HG03139 (cell line): Measurements from ENCODE around the gene ASB5.
"Not testable (repeated sequence)": the region's sequence is repeated elsewhere in the genome, so short reads cannot be mapped to it uniquely, and the experiment has no call there.

Experiments used
- ATAC-seq: cut with Tn5 transposase; IDR thresholded peaks from one replicate; pipeline ENCODE4 v1.9.1; 2021; ENCODE audit not compliant: unreplicated experiment

Gene ASB5

GRCh38 chr4:176226736-176227135, 42.3 kb downstream of the ASB5 start:
- ATAC-seq = no peak

DNA sequence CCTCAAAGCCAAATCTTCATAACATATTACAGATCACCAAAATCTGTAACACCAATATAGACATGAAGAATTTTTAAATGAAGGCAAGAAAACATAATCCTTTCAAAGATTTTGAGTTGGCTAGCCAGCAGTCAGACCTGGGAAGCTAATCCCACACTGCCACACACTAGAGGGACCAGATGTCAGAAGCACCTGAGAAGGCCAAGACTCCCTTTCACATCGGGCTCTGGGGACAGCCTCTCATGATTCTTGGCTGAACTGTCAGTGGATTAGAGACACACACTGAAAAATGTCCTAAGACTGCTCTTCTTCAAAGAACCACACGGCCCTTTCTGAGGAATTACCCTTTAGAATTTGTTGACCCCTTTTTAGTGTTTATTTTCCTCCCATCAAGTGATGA, 45.5 kb downstream of the ASB5 start:
- ATAC-seq = no peak

DNA sequence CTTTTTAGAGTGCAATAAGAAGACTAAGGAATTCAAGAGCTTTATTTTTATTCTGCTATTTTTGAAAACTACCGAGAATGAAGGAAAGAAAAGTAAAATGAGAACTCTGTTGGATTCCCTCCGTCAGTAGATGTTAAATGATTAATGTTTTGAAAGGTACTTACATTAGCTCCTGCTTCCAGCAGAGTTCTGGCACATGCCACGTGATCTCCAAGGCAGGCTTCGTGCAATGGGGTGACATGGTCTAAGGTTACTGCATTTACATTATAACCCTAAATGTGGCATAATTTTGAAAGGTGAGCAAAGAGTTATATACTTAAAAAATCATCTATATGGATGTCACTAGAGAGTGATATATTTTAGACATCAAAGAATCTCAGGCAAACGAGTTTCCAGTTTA, 46.9 kb downstream of the ASB5 start:
- ATAC-seq = no peak

GRCh38 chr4:176217510-176217909, 51.5 kb downstream of the ASB5 start:
- no peak for ATAC-seq

DNA sequence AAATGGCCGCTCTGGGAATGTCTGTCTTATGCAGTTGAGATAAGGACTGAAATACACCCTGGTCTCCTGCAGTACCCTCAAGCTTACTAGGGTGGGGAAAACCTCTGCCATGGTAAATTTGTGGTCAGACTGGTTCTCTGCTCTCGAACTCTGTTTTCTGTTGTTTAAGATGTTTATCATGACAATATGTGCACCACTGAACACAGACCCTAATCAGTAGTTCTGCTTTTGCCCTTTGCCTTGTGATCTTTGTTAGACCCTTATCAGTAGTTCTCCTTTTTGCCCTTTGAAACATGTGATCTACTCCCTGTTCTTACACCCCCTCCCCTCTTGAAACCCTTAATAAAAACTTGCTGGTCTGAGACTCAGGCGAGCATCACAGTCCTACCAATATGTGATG, 56.7 kb downstream of the ASB5 start:
- ATAC-seq = not testable (repeated sequence)

DNA sequence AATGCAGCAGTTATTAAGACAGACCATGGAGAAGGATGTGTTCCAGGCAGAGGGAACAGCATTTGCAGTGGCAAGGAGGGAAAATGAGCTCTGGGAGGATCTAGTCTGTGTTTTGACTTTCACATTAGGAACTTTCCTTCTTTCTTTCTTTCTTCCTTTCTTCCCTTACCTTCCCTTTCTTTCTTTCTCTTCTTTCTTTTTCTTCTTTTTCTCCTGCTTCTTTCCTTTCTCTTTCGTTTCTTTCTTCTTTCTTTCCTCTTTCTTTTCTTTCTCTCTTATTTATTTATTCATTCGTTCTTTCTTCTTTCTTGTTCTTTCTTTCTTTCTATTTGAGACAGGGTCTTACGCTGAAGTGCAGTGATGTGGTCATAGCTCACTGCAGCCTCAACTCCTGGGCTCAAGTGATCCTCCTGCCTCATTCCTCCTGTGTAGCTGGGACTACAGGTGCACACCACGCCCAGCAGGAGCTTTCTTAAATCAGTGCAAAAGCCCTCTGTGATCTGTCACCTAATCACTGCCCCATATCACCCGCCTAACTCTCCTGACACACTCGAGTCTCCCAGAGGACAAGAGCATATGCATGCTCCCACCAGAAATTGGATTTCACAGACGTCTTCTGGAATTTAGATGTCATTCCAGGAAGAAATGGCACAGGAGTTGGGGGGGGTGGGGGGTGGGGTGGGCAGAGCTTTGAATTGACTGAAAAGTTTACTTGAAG, 58.3 kb downstream of the ASB5 start:
- ATAC-seq = no peak

GRCh38 chr4:176210101-176210500, 58.9 kb downstream of the ASB5 start:
- no peak for ATAC-seq

DNA sequence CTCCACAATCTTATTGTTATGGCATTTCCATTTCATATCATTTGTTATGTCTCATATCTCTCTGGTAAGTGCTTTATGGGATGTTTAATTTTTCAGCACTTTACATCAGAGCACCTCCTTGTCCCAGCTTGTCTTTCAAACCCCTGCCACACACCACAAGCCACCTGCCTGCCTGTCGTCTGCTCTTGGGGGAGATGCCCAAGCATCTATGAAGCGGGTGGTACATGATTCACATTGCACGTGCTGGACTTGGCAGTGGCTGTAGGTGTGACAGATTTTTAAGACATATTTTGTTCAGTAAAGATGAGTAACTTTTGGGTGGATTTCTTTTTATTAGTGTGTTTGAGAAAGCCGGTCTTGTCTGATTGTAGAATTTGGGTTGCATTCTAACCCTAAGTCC, 59.5 kb downstream of the ASB5 start:
- no peak for ATAC-seq

DNA sequence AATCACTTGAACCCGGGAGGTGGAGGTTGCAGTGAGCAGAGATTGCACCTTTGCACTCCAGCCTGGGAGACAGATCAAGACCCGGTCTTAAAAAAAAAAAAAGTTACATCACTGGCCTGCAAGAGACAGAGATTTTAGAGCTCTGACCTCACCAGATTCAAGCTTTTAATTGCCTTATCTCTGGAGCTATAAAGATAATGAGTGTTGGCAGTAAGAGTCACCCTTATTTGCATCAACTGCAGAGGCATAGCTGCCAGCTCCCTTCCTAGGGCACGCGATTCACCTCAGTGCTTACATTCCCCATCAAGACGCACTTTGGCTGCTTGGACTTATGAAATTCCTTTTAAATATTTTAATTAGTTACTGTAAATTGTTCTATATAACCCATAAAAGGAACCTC, 61.2 kb downstream of the ASB5 start:
- no peak for ATAC-seq

- no peak for ATAC-seq
These were observed 63.7 kb downstream of the ASB5 start for GRCh38 chr4:176205299-176205698.

DNA sequence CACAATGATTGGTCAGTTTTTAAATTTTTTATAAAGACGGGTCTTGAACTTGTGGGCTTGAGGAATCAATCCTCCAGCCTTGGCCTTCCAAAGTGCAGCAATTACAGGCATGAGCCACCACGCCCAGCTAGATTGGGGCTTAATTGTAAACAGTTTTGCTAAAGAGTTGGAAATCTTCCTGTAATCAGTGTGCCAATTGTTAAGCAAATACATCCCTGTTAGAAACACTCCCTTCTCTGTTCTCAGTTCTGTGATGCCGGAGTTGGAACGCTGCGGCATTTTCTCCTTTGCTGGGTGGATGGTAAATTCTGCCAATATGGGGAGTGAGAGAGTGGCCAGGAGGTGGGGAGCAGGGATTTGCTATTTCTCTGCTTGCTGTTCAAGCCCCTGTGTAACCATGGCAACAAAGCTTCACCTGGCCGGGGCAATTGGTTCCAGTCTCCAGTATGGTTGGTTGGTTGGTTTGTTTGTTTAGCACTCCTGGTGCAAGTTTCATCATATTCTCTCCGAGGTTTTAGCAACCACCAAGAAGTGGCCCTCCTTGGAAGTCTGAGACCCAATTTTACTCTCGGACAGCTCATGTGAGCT, 70.6 kb downstream of the ASB5 start:
- no peak for ATAC-seq

DNA sequence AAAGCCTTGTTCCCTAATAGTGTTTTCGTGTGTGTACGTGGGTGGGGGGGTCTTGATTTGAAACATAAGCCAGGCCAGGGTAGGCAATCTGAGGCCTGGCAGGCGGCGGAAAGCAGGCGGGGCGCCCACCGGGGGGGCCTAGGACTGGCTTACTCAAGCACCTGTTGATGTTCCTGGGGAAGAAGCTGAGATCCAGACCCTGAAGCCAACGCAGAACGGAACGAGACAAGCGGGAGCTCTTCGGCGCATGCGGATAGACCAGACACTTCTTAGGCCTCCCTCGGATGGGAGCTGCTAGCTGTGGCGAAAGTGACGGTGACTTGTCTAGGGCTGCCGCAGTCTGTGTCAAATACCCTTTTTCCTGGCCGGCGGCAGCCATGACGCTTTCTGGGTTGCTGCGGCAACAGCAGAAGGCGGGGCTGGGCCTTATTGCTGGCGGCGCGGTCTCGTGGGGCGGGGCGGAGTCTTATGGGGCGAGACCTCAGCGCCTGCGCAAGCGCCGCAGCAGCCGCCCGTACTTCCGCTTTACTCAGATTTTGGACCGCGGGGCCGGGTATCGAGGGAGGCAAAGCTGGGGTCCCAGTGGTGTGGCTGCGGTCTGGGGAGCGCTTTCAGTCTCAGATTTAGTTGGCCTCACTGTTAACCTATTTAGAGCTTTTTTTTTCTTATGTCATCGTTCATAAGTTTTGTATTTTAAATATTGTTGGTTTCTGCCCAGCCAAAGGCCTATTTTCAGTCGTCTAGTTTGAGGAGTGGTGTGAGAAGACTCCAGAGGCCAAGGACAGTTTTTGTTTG, 73.6 kb downstream of the ASB5 start, which contains the start of gene SPATA4:
SPATA4 (minus strand) TSS at position 402 of the 795 bp plus-strand sequence; CDS start at position 379, 23 bp downstream.
- peak; percentile 99 for ATAC-seq

- no peak for ATAC-seq
These were observed 75.1 kb downstream of the ASB5 start for GRCh38 chr4:176193938-176194337.

DNA sequence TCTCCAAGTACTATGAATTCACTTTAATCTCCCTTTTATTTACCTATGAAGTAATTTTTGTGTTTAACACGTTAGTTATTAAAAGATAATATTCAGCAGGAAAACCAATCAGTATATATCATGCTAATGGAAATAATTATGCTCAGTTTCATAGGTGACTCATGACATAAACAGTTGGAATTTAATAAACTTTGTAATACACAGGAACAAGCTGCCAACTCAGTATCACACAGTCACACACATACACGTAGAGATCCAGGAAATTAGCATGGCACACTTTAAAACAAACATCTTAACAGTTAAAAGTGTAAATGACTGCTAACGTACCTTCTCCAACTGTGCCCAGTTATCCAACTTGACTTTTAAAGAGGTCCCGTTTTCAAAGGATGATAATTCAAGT, 75.9 kb downstream of the ASB5 start:
- no peak for ATAC-seq

- no peak for ATAC-seq
These were observed 77.0 kb downstream of the ASB5 start for GRCh38 chr4:176191974-176192373.

DNA sequence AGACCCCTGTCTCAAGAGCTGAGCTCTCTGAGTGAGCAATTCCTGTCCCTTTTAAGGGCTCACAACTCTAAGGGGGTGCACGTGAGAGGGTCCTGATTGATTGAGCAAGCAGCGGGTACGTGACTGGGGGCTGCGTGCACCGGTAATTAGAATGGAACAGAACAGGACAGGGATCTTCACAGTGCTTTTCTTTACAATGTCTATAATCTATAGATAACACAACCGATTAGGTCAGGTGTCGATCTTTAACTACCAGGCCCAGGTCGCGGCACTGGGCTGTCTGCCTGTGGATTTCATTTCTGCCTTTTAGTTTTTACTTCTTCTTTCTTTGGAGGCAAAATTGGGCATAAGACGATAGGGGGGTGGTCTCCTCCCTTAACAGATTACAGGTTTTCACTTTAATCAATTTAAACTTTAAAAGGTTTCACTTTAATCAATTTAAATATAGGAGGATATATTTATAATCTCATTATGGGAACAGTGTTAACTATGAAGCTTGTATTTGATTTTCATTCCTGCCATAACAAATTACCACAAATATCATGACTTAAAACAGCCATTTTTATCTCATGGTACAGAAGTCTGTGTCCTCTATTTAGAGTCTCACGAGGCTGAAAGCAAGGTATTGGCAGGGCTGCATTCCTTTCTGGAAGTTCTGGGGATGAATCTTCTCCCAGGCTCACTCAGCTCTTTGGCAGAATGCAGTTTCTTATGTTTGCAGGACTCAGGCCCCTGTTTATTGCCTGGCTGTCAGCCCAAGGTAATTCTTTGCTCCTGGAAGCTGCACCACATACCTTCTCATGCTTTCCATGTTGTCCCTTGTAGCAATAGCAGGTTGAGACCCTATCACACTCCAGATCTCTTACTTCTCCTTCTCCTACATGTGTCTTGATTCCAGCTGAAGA, 78.9 kb downstream of the ASB5 start:
- no peak for ATAC-seq

GRCh38 chr4:176188654-176189053, 80.4 kb downstream of the ASB5 start:
- ATAC-seq = no peak

DNA sequence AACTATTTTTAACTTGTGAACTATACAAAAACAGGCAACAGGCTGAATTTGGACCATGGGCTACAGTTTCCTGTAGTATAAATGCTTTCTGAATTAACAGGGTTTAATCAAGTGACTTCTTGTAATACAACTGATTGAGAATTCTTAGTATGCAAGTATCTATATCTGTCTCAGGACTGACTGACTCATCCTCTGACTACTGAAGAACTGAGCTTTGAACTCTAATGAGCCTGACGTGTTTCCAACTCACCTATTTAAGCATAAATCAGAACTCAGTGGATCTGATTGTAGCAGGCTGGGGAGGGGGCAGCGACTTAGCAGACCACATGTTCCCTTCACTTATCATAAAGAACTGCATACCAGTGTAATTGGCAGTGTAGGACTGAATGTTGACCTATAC, 81.4 kb downstream of the ASB5 start:
- no peak for ATAC-seq

DNA sequence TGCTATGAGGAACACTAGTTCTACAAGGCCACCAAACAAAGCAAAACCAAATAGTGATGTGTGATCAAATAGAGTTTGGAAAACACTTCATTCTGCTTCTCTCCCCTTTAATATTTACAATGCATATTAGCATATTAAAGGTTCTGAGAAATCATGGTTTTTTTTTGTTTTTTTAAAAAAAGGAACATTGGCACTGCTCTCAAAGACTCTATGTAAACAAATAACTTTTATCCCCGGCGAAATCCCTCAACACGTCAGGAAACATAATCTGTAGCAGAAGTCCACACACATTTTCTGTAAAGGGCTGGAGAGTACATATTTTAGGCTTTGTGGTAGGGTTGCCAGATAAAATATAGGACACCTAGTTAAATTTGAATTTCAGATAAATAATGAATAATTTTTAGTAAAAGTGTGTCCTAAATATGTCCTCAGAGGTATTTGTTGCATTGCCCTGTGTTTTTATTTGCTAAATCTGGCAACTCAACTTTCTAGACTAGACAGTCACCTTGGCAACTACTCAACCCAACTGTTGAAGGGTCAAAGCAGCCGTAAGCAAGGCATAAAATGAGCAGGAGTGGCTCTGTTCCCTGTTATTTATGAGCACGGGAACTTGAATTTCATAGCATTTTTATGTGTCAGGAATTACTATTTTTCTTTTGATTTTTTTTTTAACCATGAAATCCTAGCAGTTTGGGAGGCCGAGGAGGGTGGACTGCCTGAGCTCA, 82.2 kb downstream of the ASB5 start:
- no peak for ATAC-seq

DNA sequence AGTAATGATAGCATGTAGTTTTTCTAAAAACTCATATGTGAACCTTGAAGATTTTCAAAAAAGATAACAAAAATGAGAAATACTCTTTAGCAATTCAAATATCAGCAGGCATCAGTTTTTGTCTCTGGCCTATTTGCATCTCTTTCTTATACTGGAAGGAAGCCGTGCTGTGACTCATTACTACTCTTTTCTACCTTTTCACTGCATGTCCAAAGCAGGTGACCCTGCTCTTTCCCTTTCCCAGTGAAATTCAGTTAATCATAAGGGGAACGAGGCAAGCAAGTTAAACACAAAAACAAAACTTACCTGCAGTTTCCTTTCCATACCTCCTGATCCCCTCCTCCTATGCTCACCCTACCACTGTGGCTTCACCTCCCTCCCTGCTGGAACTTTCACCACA, 83.0 kb downstream of the ASB5 start:
- no peak for ATAC-seq
